ENCODE results near the gene SNRNP25. TPM values are rescaled to one million over a fixed set of nuclear protein-coding genes. Genes with fewer than 3 reads are reported as not detected.

Gene SNRNP25
- total and polyA plus RNA-seq, 9 donors = 23.8 to 31.9 (median 29.4) TPM

DNA sequence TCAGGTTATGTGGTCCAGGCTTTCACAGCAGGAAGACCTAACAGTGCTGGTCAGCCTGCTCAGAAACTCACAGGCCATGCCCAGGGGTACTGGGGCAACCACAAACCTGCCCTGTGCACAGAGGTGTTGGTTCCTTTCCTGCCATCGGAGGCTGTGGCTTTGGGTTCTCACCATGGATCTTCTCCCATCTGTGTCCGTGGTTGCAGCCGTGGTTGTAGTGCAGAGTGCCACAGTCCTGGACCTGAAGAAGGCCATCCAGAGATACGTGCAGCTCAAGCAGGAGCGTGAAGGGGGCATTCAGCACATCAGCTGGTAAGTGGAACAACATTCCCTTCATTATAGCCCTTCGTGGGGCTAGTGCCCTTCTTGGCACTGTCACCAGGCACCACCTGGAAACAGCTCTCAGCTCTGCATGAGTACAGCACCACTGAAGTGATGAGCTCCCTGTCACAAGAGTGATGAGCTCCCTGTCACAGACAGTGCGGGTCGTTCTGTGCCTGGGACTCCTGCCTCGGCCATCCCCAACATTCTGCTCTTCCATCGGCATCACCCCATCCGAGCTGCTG is 2.0 kb downstream of the SNRNP25 start:
- Histone ChIP-seq H3K9me3 (replicated peaks; ENCODE audit: control insufficient read depth, low read depth, low read length) (no peaks in the 10 kb centered on the region), H3K27me3 (ENCODE audit: control insufficient read depth, insufficient read depth, low read length) (no peaks in the 10 kb centered on the region), H3K27ac (ENCODE audit: low read length) (no peak overlapping the region), H3K4me3 (ENCODE audit: low read length) (no peak overlapping the region), H3K4me1 (ENCODE audit: control insufficient read depth, insufficient read depth, low read length) (peaks cover 8% of the 10 kb centered on the region), H3K36me3 (ENCODE audit: control insufficient read depth, insufficient read depth, low read length) (peaks cover 64% of the 10 kb centered on the region)
- DNase-seq = no peak
- WGBS (ENCODE audit: insufficient coverage) = 93% methylated on average over 10 of the region's 11 CpGs

DNA sequence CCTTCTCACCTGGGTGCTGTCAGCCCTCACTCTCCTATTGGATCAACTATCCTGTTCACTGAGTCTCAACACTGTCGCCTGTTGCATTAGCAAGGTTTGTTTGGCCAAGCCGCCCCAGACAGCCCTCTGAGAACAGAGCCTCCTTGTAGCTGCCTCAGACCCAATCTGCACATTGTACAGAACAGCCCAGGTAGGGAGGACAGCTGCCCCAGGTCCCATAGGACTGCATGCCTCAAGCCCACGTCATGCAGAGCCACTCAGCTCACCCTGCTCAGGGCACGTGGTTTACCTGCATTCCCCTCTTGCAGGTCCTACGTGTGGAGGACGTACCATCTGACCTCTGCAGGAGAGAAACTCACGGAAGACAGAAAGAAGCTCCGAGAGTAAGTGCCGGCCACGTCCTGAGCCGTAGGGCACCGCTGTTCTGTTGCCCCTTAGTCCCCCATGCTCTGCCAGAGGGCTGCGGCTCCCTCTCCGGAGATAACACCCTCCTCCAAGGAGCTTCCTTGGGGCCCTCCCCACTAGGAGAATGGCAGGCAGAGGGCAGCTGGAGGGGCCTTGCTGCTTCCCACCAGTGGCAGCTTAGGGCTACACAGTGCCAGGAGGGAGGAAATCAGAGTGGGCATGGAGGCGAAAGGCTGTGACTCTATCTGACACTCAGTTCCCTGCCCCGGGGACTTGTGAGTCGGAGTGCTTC is 2.8 kb downstream of the SNRNP25 start:
- Histone ChIP-seq H3K4me3 (ENCODE audit: low read length) (no peak overlapping the region), H3K36me3 (ENCODE audit: control insufficient read depth, insufficient read depth, low read length) (peaks cover 63% of the 10 kb centered on the region), H3K27ac (ENCODE audit: low read length) (no peak overlapping the region), H3K27me3 (ENCODE audit: control insufficient read depth, insufficient read depth, low read length) (no peaks in the 10 kb centered on the region), H3K9me3 (replicated peaks; ENCODE audit: control insufficient read depth, low read depth, low read length) (no peaks in the 10 kb centered on the region), H3K4me1 (ENCODE audit: control insufficient read depth, insufficient read depth, low read length) (peaks cover 8% of the 10 kb centered on the region)
- WGBS (ENCODE audit: insufficient coverage) = 79% methylated on average over 12 of the region's 17 CpGs
- no peak for DNase-seq

DNA sequence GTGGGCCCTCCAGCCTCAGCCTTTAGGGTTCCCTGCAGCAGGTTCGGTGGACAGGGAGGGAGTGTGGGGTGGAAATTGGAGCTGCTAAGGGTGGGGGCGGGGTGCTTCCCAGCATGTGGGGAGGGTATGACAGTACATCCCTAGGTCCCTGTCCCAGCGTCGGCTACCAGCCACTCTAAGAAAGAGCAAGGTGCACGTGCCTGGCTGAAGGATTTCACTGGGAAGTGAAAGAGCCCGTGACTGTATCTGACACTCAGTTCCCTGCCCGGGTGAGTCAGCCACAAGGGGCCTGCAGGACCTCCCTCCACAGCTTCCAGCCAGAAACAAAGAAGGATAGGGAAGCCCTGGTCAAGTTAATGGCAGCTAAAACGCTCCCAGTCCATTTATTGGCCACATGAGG is 4.1 kb downstream of the SNRNP25 start:
- no peaks in the 10 kb centered on the region for H3K27me3 ChIP-seq (ENCODE audit: control insufficient read depth, insufficient read depth, low read length)
- peaks cover 75% of the 10 kb centered on the region for H3K36me3 ChIP-seq (ENCODE audit: control insufficient read depth, insufficient read depth, low read length)
- H3K9me3 ChIP-seq (replicated peaks; ENCODE audit: control insufficient read depth, low read depth, low read length) = no peaks in the 10 kb centered on the region
- no peak for DNase-seq
- H3K4me1 ChIP-seq (ENCODE audit: control insufficient read depth, insufficient read depth, low read length) = peaks cover 8% of the 10 kb centered on the region
- WGBS (ENCODE audit: insufficient coverage) = 35% methylated on average over 5 of the region's 8 CpGs
- no peak overlapping the region for H3K4me3 ChIP-seq (ENCODE audit: low read length)
- no peak overlapping the region for H3K27ac ChIP-seq (ENCODE audit: low read length)

DNA sequence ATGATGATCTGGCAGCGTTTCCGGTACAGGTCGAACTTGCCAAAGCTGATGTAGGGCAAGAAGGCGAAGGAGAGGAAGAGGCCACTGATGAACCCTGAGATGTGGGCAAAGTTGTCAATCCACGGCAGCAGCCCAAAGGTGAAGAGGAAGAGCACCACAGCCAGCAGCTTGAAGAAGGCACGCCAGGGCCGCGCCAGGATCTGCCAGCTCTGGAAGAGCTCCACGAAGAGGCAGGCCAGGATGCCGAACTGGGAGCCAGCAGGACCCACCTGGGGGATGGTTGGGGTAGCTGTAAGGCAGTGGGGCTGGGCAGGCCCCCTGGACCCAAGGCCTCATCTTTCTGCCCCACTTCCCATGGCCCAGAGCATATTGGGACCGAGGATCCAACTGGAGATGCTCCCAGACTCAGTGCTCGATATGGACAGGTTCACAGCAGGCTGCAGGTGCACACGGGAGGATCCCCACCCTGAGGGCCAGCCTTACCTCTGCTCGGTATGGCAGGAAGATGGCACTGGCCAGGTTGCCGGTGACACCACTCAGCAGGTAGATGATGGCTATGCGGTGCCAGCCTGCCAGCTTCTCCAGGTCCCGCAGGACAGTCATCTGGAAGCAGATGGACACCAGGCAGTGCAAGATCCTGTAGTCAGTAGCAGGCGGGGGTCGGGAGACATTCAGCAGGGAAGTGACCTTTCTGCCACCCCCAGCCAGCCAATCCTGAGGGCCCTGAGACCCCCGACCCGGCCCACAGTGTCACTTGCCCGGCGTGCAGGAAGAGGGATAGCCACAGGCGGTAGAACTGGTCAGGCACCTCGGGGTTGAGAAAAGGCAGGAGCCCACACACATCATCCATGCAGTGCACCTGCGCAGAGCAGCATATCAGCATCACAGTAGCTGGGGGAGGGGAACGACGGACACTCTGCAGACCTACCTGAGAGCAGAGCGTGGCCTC is 5.1 kb downstream of the SNRNP25 start:
- H3K9me3 ChIP-seq (replicated peaks; ENCODE audit: control insufficient read depth, low read depth, low read length) = no peaks in the 10 kb centered on the region
- no peak overlapping the region for H3K4me3 ChIP-seq (ENCODE audit: low read length)
- peaks cover 85% of the 10 kb centered on the region for H3K36me3 ChIP-seq (ENCODE audit: control insufficient read depth, insufficient read depth, low read length)
- 82% methylated on average over 26 of the region's 29 CpGs for WGBS (ENCODE audit: insufficient coverage)
- DNase-seq = no peak
- no peaks in the 10 kb centered on the region for H3K27me3 ChIP-seq (ENCODE audit: control insufficient read depth, insufficient read depth, low read length)
- H3K27ac ChIP-seq (ENCODE audit: low read length) = no peak overlapping the region
- peaks cover 13% of the 10 kb centered on the region for H3K4me1 ChIP-seq (ENCODE audit: control insufficient read depth, insufficient read depth, low read length)

DNA sequence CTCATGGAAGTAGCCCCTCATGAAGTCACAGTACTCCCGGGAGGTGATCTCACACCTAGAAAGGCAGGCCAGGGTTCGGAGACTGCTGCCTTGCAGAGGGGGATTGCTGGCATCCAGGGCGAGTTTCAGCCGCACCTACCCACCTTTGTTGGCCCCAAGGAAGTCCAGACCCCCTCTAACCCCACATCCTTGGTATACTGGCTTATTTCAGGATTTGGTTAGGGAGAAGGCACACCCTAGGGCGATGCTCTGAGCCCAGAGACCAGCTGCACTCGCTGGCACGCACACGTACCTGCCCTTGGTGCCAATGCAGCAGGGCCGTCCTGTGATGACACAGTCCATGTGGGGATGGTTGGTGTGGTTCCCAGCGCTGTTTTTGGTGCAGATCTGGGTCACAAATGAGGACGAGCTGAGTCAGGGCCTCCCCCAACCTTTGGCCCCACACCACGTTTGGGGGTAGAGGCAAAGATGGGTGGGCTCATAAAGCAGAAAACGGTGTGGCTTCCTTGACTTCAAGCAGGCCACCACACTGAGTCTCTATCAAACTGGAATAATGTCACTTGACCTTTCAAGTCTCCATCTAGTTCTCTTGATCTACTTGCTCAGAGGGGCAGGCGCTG is 5.9 kb downstream of the SNRNP25 start:
- no peak overlapping the region for H3K27ac ChIP-seq (ENCODE audit: low read length)
- H3K36me3 ChIP-seq (ENCODE audit: control insufficient read depth, insufficient read depth, low read length) = peaks cover 93% of the 10 kb centered on the region
- no peak for DNase-seq
- peaks cover 12% of the 10 kb centered on the region for H3K4me1 ChIP-seq (ENCODE audit: control insufficient read depth, insufficient read depth, low read length)
- 92% methylated on average over 5 of the region's 14 CpGs for WGBS (ENCODE audit: insufficient coverage)
- no peak overlapping the region for H3K4me3 ChIP-seq (ENCODE audit: low read length)
- H3K9me3 ChIP-seq (replicated peaks; ENCODE audit: control insufficient read depth, low read depth, low read length) = no peaks in the 10 kb centered on the region
- no peaks in the 10 kb centered on the region for H3K27me3 ChIP-seq (ENCODE audit: control insufficient read depth, insufficient read depth, low read length)

DNA sequence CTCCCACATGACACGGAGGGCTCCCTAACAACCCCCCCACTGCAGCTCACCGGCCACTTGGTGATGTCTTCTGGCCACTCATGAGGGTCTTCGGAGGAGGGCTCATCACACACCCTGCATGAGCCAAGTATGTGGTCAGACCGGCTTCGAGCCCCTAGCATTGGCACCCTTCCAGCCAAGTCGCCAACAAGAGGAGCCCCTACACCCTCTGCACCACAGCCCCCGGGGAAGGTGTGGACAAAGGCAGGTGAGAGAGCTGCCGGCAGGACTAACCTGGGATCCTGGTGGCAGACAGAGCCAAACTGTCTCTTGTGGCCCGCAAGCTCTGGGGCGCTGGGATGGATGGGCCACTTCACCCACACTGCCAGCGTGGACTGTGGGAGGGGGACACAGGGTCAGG is 6.5 kb downstream of the SNRNP25 start:
- H3K4me3 ChIP-seq (ENCODE audit: low read length) = no peak overlapping the region
- WGBS (ENCODE audit: insufficient coverage) = no CpG with 5 or more reads among the region's 11 CpGs
- no peaks in the 10 kb centered on the region for H3K27me3 ChIP-seq (ENCODE audit: control insufficient read depth, insufficient read depth, low read length)
- H3K4me1 ChIP-seq (ENCODE audit: control insufficient read depth, insufficient read depth, low read length) = peaks cover 12% of the 10 kb centered on the region
- peaks cover 95% of the 10 kb centered on the region for H3K36me3 ChIP-seq (ENCODE audit: control insufficient read depth, insufficient read depth, low read length)
- H3K9me3 ChIP-seq (replicated peaks; ENCODE audit: control insufficient read depth, low read depth, low read length) = no peaks in the 10 kb centered on the region
- H3K27ac ChIP-seq (ENCODE audit: low read length) = no peak overlapping the region
- DNase-seq = peak; percentile 9

DNA sequence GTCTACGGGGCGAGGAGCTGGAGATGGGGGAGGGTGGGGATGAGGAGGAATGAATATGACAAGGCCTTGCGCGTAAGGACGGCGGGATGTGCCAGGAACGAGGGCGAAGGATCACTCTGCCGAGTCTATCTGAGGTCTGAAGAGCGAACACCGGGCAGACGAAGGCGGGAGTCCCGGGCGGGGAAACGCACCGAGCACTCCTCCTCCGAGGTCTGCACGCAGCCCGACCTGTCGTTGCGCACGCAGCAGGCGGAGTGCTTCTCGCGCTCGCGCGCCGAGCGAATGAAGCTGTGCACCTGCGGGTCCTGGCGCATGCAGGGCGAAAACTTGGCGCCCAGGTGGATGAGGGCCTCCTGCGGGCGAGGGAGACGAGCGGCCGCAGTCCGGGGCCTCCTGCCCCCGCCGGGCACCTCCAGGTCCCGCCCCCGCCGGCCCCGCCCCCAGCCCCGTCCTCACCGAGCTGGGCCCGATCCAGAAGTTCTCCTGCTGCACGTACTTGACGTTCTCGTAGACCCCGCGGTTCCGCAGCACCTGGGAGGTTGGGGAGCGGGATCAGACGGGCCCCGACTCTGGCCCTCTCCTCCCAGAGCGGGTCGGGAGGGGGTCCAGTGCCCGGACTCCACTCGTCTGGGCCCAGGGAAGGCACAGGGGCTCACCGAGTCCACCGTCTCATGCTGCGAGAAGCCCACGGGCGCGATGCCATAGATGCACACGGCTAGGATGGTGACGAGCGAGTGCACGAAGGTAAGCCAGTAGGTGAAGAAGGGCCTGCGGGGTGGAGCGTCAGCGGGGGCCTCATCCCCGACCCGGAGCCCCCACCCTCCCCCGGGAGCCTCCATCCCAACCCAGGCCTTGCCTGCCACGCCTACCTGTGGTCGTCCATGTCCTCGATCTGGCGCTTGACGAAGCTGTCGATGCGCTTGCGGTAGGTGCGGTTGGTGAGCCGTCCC is 7.6 kb downstream of the SNRNP25 start:
- Histone ChIP-seq H3K27me3 (ENCODE audit: control insufficient read depth, insufficient read depth, low read length) (no peaks in the 10 kb centered on the region), H3K4me3 (ENCODE audit: low read length) (no peak overlapping the region), H3K27ac (ENCODE audit: low read length) (no peak overlapping the region), H3K36me3 (ENCODE audit: control insufficient read depth, insufficient read depth, low read length) (peaks cover 88% of the 10 kb centered on the region), H3K4me1 (ENCODE audit: control insufficient read depth, insufficient read depth, low read length) (peaks cover 23% of the 10 kb centered on the region), H3K9me3 (replicated peaks; ENCODE audit: control insufficient read depth, low read depth, low read length) (no peaks in the 10 kb centered on the region)
- WGBS (ENCODE audit: insufficient coverage) = 70% methylated on average over 71 of the region's 89 CpGs
- no peak for DNase-seq

DNA sequence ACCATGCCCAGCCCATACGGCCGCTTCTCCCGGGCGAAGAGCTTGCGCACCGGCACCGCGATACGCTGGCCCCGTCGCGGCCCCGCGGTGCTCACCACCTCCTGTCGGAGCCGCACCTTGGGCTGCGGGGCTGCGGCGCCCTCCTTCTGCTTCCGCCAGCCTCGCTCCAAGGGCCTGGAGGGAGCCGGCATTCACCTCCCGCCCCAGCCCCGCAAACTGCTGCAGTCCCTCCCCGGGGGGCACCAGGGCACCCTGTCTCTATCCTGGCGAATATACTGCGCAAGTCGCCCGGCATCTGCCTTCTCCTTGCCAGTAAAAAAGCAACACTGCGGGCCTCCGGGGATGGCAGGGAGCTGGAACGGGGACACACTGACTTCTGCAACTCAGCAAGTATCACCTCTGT is 8.3 kb downstream of the SNRNP25 start:
- peaks cover 82% of the 10 kb centered on the region for H3K36me3 ChIP-seq (ENCODE audit: control insufficient read depth, insufficient read depth, low read length)
- H3K4me3 ChIP-seq (ENCODE audit: low read length) = no peak overlapping the region
- no peak for DNase-seq
- 82% methylated on average over 27 of the region's 32 CpGs for WGBS (ENCODE audit: insufficient coverage)
- H3K9me3 ChIP-seq (replicated peaks; ENCODE audit: control insufficient read depth, low read depth, low read length) = no peaks in the 10 kb centered on the region
- peaks cover 29% of the 10 kb centered on the region for H3K4me1 ChIP-seq (ENCODE audit: control insufficient read depth, insufficient read depth, low read length)
- no peaks in the 10 kb centered on the region for H3K27me3 ChIP-seq (ENCODE audit: control insufficient read depth, insufficient read depth, low read length)
- H3K27ac ChIP-seq (ENCODE audit: low read length) = no peak overlapping the region

DNA sequence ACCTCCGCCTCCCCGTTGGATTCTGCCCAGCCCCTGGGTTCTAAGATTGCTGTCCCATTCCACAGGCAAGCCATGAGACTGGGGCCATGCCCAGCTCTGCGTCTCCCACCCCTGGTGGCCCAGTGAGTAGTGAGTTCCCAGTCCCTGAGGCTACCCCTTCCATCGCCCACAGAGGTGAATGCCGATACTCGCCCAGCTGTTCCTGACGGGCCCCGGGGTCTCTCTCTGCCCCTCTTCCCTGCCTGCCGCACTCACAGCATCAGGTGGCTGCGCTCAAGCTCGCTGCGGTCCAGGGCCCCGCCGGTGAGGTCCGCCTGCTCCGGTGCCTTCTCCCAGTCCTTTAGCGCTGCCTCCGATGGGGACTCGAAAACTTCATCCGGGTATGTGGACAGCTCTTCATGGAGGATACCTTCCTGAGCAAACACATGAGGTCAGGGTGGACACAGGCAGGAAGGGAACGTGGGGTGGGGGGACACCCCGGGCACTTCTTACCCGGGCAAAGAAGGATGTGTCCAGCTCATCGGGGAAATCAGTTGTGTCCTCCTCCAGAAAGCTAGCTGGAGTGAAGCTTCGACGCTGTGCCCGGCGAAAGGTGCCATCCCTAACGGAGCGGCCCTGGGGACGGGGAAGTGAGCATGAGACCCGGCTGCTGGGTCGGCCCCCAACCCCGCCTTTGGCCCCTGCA is 8.8 kb downstream of the SNRNP25 start:
- H3K9me3 ChIP-seq (replicated peaks; ENCODE audit: control insufficient read depth, low read depth, low read length) = no peaks in the 10 kb centered on the region
- H3K27ac ChIP-seq (ENCODE audit: low read length) = no peak overlapping the region
- no peak for DNase-seq
- peaks cover 35% of the 10 kb centered on the region for H3K4me1 ChIP-seq (ENCODE audit: control insufficient read depth, insufficient read depth, low read length)
- H3K4me3 ChIP-seq (ENCODE audit: low read length) = no peak overlapping the region
- H3K36me3 ChIP-seq (ENCODE audit: control insufficient read depth, insufficient read depth, low read length) = peaks cover 76% of the 10 kb centered on the region
- 96% methylated on average over 32 of the region's 34 CpGs for WGBS (ENCODE audit: insufficient coverage)
- no peaks in the 10 kb centered on the region for H3K27me3 ChIP-seq (ENCODE audit: control insufficient read depth, insufficient read depth, low read length)
